Measurements from ENCODE around the gene YPEL4.

The YPEL4 gene

DNA sequence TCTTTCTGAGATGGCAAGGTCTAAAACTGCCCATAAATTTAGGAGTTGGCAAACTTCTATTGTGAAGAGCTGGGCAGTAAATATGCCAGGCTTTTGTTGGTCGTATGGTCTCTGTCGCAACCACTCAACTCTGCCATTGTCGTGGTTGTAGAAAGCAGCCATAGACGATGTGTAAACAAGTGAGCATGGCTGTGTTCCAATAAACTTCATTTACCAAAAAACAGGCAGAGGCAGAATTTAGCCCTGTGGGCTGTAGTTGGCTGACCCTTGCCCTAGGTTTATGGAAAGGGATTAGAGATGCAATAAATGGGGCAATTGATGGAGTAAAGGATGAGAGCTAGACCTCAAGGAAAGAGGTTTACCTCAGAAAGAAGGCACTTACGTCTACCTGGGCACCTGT is 17.6 kb downstream of the YPEL4 start:
- no peak for DNase-seq

DNA sequence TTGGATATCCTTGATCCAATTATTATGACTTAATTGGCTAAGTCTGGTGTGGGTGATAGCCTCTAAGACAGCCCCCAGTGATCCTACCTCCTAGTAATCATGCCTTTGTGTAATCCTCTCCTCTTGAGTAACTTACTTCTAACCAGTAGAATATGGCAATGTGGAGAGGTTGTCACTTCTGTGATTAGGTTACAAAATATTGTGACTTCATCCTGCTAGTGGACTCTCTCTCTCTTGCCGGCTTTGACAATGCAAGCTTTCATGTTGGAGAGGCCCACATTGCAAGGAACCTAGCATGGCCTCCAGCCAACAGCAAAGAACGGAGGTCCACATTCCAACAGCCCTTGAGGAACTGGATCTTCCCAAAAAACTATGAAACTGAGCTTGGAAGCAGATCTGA is 19.5 kb downstream of the YPEL4 start:
- DNase-seq, result no peak

DNA sequence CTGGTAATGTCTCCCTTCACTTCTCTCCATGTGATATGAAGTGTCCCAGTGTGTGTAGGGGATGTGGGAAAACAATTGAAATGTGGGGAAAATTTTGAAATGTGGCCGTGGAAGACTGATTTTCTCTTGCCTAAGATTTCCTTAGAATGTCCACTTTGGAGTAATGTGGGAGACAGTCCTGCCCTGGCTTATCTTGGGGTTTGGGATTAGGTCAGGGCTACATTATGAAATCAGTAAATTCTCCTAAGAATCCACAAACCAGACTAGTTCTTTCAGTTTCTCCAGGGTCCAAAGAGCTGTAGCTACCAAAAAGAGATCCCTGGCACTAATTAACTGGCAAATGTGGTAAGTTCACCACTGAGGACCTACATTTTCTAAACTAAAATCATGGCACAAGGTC is 22.8 kb downstream of the YPEL4 start:
- no peak for DNase-seq

DNA sequence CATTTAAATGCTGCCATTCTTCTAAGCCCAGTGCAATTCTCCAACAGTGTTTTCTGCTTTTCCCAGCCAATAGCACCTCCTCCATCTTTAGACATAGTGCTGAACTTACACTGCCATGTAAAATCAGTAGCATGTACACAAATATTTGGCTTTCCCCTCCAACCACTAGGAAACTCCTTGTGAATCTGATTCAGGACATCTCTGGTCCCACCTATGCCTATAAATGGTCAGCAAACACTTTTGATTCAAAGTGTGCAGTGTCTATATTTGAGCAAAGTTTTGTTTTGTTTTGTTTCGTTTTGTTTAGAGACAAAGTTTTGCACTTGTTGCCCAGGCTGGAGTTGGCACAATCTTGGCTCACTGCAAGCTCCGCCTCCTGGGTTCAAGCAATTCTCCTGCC is 24.8 kb downstream of the YPEL4 start:
- DNase-seq, result no peak

DNA sequence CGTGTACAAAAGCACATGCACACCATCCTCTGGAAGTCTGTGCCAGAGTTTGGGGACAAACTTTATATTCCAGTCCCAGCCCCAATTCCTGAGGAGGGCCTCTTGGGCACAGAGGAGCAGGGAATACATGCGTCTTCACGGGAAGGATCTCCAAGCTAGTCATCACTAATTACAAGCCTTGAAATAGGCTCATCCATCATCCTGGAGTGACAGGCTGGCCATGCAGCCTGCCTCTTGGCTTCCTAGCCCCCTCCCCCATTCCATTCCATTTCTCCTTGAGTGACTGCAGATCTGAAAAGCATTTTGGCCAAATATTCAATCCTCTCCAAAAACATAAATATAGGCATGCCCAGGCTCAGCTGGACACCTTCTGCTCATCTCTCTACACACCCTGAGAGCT is 27.4 kb downstream of the YPEL4 start:
- no peak for DNase-seq

DNA sequence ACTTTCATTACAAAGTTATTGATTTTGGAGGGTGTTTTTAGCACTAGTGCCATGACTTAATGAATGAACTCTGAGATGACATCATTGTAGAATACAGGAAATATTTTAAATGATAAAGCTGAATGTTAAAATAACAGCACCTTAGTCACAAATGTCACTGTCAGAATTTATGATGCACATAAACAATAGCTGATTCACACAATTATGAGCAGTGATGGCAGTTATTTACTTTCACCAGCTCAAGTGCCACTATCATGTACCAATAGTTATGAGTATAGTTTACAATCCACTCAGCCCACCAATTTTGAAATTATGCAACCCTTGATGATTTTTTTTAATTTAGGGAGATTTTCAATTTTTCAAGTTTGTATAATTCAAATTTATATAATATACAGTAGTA is 29.2 kb downstream of the YPEL4 start:
- no peak for DNase-seq

DNA sequence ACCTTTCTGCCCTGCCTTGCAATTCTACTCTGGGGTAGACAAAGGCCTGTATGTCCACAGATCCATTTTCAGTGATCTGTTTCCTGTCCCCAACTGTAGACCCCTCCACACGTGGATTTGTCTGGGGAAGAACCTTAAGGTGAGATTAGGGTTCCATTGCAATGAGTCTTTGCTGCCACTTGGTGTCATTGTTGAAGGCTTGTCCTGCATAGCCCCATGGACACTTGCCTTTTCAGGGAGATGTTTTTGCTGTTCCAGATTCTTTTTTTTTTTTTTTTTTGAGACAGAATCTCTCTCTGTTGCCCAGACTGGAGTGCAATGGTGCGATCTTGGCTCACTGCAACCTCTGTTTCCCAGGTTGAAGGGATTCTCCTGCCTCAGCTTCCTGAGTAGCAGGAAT is 30.4 kb downstream of the YPEL4 start:
- no peak for DNase-seq

DNA sequence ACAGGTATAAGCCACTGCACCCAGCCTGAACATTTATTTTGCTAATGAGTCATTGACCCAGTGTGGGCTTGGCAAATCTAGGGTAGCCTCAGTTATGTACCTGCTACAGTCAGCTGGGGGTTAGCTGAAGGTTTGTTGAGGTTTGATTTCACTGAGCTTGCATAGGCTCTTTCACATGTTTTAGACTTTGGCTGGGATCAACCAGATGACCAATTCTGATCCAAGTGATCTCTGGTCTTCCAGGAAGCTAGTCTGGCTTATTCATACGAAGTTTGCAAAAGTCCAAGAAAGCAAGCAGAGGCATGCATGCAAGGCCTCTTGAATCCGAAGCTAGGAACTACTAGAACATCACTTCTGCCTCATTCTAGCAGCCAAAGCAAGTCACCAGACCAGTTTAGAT is 31.3 kb downstream of the YPEL4 start:
- DNase-seq, result no peak

DNA sequence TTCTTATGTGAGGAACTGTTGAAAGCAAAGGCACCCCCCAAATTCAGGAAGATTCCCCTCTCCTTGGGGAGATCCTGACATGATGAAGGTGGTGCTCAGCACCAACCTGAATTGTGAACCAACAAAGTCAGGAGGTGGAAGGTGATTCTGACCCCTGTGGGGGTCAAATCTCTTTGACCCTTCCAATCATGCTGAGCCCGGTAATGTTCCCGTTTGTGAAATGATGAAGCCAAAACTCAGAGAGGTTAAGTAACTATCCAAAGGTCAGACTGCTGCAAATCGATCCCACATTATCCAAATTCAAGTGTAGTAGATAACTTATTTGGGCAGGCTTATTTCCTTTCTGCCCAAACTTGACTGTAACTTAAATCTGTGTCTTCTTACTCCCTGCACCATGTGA is 33.1 kb downstream of the YPEL4 start:
- DNase-seq, result no peak

DNA sequence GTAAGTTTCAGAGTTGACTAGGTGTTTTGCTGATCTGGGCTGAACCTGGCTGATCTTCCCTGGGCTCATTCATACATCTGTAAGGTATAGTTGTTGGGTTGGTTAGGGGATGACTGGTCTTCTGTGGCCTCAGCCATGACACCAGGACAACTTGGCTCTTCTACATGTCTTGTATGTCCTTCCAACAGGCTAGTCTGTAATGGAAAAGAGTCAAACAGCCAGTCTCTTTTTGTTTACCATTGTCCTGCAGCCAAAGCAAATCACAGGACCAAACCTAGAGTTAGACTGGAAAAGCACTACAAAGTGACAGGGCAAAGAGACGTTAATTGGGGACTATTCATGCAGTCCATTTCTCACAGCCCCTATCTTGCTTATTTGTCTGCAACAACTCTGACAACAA is 34.4 kb downstream of the YPEL4 start:
- no peak for DNase-seq

DNA sequence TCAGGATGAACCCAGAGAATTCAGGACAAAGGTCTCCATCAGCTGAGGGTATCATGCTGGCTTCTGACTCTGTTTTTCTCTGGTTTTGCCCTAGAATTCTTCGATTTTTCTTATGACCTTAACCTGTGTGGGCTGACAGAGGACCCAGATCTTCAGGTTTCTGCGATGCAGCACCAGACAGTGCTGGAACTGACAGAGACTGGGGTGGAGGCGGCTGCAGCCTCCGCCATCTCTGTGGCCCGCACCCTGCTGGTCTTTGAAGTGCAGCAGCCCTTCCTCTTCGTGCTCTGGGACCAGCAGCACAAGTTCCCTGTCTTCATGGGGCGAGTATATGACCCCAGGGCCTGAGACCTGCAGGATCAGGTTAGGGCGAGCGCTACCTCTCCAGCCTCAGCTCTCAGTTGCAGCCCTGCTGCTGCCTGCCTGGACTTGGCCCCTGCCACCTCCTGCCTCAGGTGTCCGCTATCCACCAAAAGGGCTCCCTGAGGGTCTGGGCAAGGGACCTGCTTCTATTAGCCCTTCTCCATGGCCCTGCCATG is 35.4 kb downstream of the YPEL4 start:
- DNase-seq, result no peak

DNA sequence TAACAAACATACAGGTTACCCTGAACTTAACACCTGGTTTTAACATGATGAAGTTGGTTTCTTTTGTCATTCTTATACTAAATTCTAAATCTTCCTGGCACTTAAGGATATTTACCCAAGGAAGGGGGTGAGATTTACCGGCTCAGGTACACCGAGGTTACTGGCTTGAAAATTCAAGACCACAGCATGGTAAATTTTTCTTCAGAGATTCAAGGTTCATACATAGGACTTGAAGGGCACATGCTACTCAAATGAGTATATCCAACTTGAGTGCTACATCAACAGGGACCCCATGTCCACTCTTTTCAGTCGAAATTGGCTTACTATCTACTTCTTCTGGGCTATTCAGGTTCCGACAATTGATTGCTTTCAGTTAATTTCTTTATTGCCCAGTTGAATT is 39.5 kb downstream of the YPEL4 start:
- no peak for DNase-seq

DNA sequence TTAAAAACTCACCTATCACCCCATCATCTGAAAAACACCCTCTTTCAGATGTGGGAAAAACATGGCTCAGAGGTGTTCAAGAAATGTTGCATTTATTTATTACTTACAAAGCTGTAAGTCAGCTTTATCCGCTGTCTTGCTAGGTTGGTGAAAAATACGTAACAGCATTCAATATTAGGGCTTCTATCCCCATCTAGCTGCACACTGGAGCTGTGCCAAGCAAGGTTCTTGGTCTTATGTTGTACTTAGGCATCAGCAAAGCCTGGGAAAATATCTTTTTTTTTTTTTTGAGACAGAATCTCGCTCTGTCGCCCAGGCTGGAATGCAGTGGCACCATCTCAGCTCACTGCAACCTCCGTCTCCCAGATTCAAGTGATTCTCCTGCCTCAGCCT is 44.7 kb downstream of the YPEL4 start:
- no peak for DNase-seq

DNA sequence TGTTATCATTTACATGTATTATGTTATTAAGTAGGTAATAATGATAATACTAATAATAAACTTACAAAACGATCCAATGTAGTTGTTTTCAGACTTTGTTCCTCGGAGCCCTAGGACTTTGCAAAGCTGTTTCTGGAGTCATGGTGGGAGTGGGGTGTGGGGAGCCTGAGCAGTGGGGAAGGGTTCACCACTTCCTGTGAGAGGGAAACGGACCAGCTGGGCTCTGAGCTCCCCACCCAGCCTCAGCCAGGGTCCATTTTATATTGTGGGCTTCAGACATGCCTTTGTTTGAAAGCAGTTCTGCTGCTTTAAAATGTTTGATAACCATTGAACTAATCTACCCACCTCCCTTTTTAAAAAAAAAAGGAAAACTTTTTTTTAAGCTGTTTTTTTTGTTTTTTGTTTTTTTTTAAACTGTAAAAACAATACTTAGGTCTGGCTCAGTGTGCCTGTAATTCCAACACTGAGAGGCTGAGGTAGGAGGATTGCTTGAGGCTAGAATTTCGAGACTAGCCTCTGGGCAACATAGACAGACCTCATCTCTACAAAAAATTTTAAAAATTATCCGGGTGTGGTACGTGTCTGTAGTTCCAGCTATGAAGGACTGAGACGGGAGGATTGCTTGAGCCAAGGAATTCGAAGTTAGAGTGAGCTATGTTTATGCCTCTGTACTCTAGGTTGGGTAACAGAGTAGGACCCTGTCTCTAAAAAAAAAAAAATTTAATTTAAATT is 45.2 kb downstream of the YPEL4 start:
- peak; percentile 8 for DNase-seq

DNA sequence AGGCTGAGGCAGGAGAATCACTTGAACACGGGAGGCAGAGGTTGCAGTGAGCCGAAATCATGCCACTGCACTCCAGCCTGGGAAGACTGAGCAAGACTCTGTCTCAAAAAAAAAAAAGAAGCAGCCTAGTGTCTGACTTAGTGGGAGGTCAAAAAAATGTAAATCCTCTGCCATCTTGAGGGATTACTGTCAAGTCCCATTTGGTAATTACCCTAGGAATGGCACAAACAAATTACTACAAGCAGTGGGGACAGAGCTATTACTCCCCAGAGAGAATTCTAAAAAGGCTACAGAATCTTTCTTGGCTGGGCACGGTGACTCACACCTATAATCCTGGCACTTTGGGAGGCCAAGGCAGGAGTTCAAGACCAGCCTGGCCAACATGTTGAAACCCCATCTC is 48.4 kb downstream of the YPEL4 start:
- DNase-seq, result peak; percentile 4

DNA sequence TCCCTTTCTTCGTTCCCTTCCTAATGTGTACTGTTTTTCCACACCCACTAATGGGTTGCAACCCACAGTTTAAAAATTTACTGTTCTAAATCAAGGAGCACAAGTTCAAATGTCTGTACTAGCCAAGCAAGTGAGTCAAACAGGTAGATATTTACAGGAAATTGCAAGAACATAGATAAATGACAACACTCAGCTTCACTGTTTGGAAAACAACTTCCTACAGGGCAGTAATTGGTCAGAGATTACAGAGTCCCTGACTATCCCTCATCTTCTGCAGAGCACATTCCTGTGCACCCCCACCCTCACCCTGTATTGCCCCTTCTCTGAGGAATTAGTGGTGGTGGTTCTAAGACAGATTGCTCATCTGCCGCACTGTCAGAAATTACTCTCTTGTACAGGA is 50.3 kb downstream of the YPEL4 start:
- no peak for DNase-seq

DNA sequence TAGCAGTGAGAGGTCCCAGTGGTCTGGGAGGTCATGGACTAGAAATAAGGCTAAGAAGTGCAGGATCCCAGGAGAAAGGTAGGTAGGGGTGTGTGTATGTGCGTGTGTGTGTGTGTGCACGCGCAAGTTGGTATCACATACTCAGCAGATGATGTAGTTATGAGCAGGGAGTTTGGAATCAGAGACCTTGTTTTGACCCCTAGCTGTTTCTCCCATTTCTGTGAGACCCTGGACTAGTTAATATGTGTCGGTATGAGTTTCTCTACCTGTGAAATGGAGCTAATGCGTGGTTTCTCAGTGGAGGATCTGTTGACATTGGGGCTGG is 50.9 kb downstream of the YPEL4 start:
- DNase-seq, result peak; percentile 51

DNA sequence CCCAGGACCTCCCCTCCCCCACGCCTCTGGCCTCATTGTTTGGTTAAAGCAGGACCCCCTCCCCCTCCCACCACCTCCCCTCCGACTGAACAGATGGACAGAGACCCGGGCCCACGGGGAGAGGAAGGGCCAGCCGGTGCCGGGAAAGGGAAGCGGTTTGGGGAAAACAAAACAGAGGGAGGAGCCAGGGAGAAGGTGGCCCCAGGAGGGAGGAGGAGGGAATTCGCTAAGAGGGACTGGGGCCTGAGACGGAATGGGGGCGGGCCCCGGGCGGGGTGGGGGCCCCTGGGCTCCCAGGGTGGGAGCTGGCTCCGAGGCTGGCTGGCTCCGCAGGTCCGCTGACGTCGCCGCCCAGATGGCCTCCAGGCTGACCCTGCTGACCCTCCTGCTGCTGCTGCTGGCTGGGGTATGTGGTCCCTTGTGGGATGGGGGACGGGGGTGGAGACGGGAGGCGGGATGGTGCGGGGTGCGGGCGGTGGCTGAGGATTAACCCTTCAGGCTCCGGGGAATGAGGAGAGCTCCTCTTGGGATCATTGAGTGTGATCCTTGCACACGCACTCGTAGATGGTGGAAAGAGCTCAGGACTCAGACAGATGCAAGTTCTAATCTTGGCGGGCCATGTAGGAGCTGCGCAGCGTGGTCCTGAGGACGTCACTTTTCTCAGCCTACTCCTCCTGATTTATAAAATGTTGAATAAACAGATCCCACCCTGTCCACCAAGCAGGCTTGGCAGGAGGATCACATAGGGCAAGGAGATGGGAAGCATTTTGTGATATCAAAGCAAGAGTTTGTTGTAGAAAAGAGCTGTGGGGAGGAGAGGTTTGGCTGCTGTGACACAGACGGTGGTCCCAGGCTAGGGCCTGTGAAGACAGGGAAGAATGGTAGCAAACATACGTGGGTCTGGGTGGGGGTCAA is 51.5 kb downstream of the YPEL4 start:
- peak; percentile 54 for DNase-seq

DNA sequence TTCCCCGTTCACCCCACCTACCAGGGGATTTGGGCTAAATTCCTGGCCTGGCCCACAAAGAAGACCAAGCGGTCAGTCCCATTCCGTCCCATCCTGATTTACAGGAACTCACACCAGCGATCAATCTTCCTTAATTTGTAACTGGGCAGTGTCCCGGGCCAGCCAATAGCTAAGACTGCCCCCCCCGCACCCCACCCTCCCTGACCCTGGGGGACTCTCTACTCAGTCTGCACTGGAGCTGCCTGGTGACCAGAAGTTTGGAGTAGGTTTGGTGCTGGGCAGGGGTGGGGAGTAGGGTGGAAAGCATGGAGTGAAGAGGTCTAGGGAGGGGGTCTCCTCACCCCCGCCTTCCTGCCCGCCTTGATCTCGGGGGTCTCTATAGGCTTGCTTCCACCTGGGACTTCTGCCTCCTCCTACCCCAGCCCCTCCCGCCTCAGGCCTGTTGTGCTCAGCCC is 52.2 kb downstream of the YPEL4 start, which contains the start of gene SERPING1:
Gene SERPING1, plus strand, starts transcription at position 225 of the 455 bp plus-strand sequence. CDS start 586 bp downstream, outside the sequence.
- DNase-seq, result peak; percentile 2

DNA sequence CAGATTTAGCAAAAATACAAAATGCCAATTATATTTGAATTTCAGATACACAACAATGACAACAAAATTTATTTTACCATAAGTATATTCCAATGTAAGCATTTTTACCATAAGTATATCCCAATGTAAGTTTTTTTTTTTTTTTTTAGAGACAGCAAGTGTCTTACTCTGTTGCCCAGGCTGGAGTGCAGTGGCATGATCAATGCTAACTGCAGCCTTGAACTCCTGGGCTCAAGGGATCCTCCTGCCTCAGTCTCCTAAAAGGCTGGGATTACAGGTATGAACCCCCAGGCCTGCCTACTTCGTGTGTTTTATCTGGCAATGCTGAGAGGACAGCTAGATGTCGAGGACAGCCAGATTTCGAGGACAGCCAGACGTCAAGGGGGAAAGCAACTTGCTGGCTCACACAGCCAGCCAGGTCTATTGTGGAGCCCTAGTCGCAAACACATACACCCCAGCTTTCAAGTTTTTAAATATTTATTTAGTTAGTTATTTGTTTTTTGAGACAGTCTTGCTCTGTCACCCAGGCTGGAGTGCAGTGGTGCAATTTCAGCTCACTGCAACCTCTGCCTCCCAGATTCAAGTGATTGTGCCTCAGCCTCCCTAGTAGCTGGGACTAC is 53.3 kb downstream of the YPEL4 start:
- DNase-seq, result no peak
